ENCODE results near the gene GSE1. TPM values are rescaled to one million over a fixed set of nuclear protein-coding genes. Genes with fewer than 3 reads are reported as not detected.

The GSE1 gene
- total RNA-seq, 1 experiment from 2014 or later = 90.2 TPM

DNA sequence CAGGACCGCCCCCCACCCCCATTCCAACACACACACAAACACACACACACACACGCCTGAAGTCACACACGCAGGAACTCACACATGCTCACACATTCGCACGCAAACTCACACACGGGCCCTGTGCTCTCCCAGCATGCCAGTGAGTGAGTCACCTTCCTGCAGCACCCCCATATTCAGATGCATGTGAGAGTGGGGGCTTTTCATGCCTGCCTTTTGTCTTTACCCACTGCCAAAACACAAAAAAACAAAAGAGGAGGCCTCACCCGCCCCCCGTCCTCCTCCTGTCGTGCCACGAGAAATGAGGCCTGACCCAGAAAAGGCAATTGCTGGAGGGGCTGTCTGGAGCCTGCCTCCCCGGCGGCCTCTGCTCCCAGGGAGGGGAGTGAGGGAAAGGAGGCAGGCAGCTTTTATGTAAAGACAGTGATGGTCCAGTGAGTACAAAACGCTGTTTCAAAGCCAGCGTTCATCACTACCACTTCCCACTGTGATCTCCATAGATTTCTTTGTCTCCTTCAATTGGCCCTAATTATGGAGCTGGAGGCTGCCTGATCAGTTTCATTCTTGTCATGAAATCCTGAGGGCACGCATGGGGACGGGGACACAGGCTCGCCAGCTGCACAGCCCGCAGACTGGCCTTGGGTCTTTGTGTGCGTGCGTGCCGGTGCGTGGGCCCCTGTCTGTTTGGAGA is 29.5 kb upstream of the GSE1 start (continued):
- TF ChIP-seq, protein P1, sequence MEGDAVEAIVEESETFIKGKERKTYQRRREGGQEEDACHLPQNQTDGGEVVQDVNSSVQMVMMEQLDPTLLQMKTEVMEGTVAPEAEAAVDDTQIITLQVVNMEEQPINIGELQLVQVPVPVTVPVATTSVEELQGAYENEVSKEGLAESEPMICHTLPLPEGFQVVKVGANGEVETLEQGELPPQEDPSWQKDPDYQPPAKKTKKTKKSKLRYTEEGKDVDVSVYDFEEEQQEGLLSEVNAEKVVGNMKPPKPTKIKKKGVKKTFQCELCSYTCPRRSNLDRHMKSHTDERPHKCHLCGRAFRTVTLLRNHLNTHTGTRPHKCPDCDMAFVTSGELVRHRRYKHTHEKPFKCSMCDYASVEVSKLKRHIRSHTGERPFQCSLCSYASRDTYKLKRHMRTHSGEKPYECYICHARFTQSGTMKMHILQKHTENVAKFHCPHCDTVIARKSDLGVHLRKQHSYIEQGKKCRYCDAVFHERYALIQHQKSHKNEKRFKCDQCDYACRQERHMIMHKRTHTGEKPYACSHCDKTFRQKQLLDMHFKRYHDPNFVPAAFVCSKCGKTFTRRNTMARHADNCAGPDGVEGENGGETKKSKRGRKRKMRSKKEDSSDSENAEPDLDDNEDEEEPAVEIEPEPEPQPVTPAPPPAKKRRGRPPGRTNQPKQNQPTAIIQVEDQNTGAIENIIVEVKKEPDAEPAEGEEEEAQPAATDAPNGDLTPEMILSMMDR (IDR thresholded peaks at IDR 0.05 in 2 of 3, conservative IDR thresholded peaks at IDR 0.05 in 1 of 3; ENCODE audit: borderline replicate concordance in 1 of 3, insufficient read depth in 1 of 3, low read depth in 2 of 3, low read length in 2 of 3) = no peak
- TF ChIP-seq, protein P2, sequence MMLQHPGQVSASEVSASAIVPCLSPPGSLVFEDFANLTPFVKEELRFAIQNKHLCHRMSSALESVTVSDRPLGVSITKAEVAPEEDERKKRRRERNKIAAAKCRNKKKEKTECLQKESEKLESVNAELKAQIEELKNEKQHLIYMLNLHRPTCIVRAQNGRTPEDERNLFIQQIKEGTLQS (IDR thresholded peaks at IDR 0.05) = no peak
- TF ChIP-seq YY1 (IDR thresholded peaks at IDR 0.05; ENCODE audit: extremely low read depth, insufficient replicate concordance, low read depth, low read length) (no peak), CBX3 (IDR thresholded peaks at IDR 0.05; ENCODE audit: low read depth) (no peak), POLR2AphosphoS5 (IDR thresholded peaks at IDR 0.05; ENCODE audit: low read depth, low read length) (no peak), ZNF274 (IDR thresholded peaks at IDR 0.05; ENCODE audit: low read depth, low read length) (no peak)

DNA sequence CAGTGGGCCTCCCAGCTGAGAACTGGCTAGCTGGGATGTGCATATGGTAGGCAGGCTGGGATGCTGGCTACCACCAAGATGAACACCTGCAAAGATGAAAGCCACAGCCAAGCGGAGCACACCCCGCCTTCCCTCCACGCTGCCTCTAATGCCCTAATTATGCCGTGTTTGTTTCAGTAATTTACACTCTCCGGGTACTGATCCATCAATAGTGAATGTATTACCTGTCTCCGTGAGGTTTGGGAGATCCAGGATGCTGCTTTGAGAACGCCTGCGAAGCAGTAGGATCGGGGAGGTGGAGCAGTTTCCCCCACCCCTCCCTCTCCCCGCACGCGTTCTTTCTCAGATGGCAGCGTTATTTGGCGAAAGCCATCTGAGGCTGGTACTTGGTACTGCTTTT is 28.9 kb upstream of the GSE1 start:
- intact Hi-C loops (cut with micrococcal nuclease) = no loop called here
- no peak overlapping the region for H3K27ac ChIP-seq (ENCODE audit: low read depth, low read length)
- ATAC-seq (no peak), DNase-seq (ENCODE audit: low read depth, low spot score) (no peak)
- BruUV-seq (replicated peaks) = no TSS peak
- no peak for TF ChIP-seq TCF7L2 (IDR thresholded peaks at IDR 0.05; ENCODE audit: borderline replicate concordance, extremely low read depth, insufficient read depth, insufficient read length)
- TF ChIP-seq, protein P1 (IDR thresholded peaks at IDR 0.05 in 2 of 3, conservative IDR thresholded peaks at IDR 0.05 in 1 of 3; ENCODE audit: borderline replicate concordance in 1 of 3, insufficient read depth in 1 of 3, low read depth in 2 of 3, low read length in 2 of 3) = no peak
- no peak overlapping the region for H2AFZ ChIP-seq (ENCODE audit: low read depth, low read length, poor library complexity, severe bottlenecking)
- no peak overlapping the region for H3K4me2 ChIP-seq (ENCODE audit: low read length)
- H3K9me2 ChIP-seq (ENCODE audit: insufficient read depth) = no peaks in the 10 kb centered on the region
- H3K36me3 ChIP-seq (ENCODE audit: control insufficient read depth in 1 of 2, insufficient read depth in 2 of 2, low read length in 2 of 2) = no peaks in the 10 kb centered on the region
- RAD21 ChIA-PET (ENCODE audit: low non-redundant PET in 1 of 2, low total read pairs in 2 of 2, uncharacterized antibody in 2 of 2, unreplicated experiment in 2 of 2) = no interaction called here
- H3K4me3 ChIP-seq (replicated peaks in 1 of 2; ENCODE audit: low read depth in 1 of 2, low read length in 2 of 2) = no peak overlapping the region
- CTCF ChIA-PET = no interaction called here
- no peak overlapping the region for H3K9ac ChIP-seq (ENCODE audit: low read length)
- no peaks in the 10 kb centered on the region for H3K9me3 ChIP-seq (ENCODE audit: control insufficient read depth in 1 of 2, insufficient read depth in 1 of 2, low read depth in 1 of 2, low read length in 2 of 2)
- peaks cover 0 to 3% of the 10 kb centered on the region in 2 experiments; a peak in 1 of 4 replicates for H3K4me1 ChIP-seq (ENCODE audit: control insufficient read depth in 1 of 2, insufficient read depth in 2 of 2, low read length in 2 of 2)
- no peaks in the 10 kb centered on the region for H4K20me1 ChIP-seq (ENCODE audit: insufficient read depth)
- no peaks in the 10 kb centered on the region for H3K79me2 ChIP-seq (ENCODE audit: insufficient read depth, low read length)
- POLR2A ChIA-PET = no interaction called here
- no peaks in the 10 kb centered on the region for H3K27me3 ChIP-seq (ENCODE audit: insufficient read depth, low read length)
